H1 (cell line): ENCODE data around the gene CLDN2. TPM values are rescaled to one million over a fixed set of nuclear protein-coding genes. Genes with fewer than 3 reads are reported as not detected.

Source experiments
- CTCF ChIA-PET: fragments of 300-600 bp; sonication (Branson Sonifier 250); formaldehyde crosslinking; loops from one replicate; lab custom pipeline; 2021; ENCODE audit not compliant: partially characterized antibody; lab: Charles Lee
- POLR2A ChIA-PET: fragments of 300-600 bp; sonication (Branson Sonifier 250); formaldehyde crosslinking; loops from one replicate; lab custom pipeline; 2021; ENCODE audit warnings: inconsistent platforms; ENCODE audit not compliant: partially characterized antibody; lab: Charles Lee
- DNase-seq, 2 experiments: peaks; one replicate each; pipeline versions ENCODE4 v3.0.0 to v3.0.0-alpha.2; 2010 to 2022; ENCODE audit warnings: low spot score in 2 of 2, low read depth in 1 of 2, mixed read lengths in 1 of 2
- FAIRE-seq: peaks from 2 replicates; lab custom pipeline; 2011; peaks lifted over from hg19 to GRCh38; lab: Jason Lieb, UNC
- H2AFZ ChIP-seq: 2 replicates; pipeline ENCODE4 v1.8.1; 2012; ENCODE audit warnings: low read length, inconsistent platforms
- H2AK5ac ChIP-seq: 2 replicates; pipeline ENCODE4 v1.6.1; 2013; ENCODE audit warnings: low read depth, low read length
- H2BK120ac ChIP-seq: replicated peaks from 2 replicates; pipeline ENCODE3; 2013; ENCODE audit warnings: low read depth, low read length, inconsistent platforms
- H2BK12ac ChIP-seq: 2 replicates; pipeline ENCODE4 v1.6.1; 2013; ENCODE audit warnings: low read depth, low read length
- H2BK15ac ChIP-seq: 2 replicates; pipeline ENCODE4 v1.6.1; 2013; ENCODE audit warnings: low read length
- H2BK20ac ChIP-seq: 2 replicates; pipeline ENCODE4 v1.6.1; 2013; ENCODE audit warnings: low read length
- H2BK5ac ChIP-seq: 2 replicates; pipeline ENCODE4 v1.6.1; 2013; ENCODE audit warnings: low read depth, low read length
- H3K14ac ChIP-seq: 2 replicates; pipeline ENCODE4 v1.6.1; 2013; ENCODE audit warnings: inconsistent platforms; ENCODE audit not compliant: insufficient read length
- H3K18ac ChIP-seq: 2 replicates; pipeline ENCODE4 v1.6.1; 2013; ENCODE audit warnings: low read length; ENCODE audit errors: extremely low read depth
- H3K23ac ChIP-seq: 2 replicates; pipeline ENCODE4 v1.6.1; 2013; ENCODE audit warnings: inconsistent platforms; ENCODE audit not compliant: insufficient read length
- H3K23me2 ChIP-seq: 2 replicates; pipeline ENCODE4 v1.6.1; 2013; ENCODE audit warnings: low read depth, low read length
- H3K27ac ChIP-seq: 2 replicates; pipeline ENCODE4 v1.6.1; 2011; ENCODE audit warnings: low read depth, low read length, inconsistent platforms
- H3K27me3 ChIP-seq, 4 experiments: replicated peaks in 1 of 4; 1 replicate in 1 of 4; 2 replicates in 3 of 4; pipeline versions ENCODE4 v1.6.1 to v1.8.1; 2011 to 2013; ENCODE audit warnings: low read length in 3 of 4, mild to moderate bottlenecking in 3 of 4, inconsistent platforms in 2 of 4, mixed read lengths in 2 of 4, moderate library complexity in 1 of 4; ENCODE audit not compliant: control insufficient read depth in 3 of 4, insufficient read depth in 3 of 4; ENCODE audit errors: extremely low read depth in 1 of 4
- H3K36me3 ChIP-seq, 4 experiments: 2 replicates each; pipeline versions ENCODE4 v1.6.1 to v1.8.1; 2011 to 2013; ENCODE audit warnings: mild to moderate bottlenecking in 4 of 4, low read length in 3 of 4, moderate library complexity in 2 of 4, control low read depth in 1 of 4, inconsistent platforms in 1 of 4; ENCODE audit not compliant: insufficient read depth in 4 of 4, control insufficient read depth in 2 of 4
- H3K4ac ChIP-seq: replicated peaks from 2 replicates; pipeline ENCODE3; 2013; ENCODE audit warnings: low read length, low read depth, mixed read lengths, inconsistent platforms; ENCODE audit not compliant: insufficient read length
- H3K4me1 ChIP-seq, 4 experiments: replicated peaks in 1 of 4; 1 replicate in 1 of 4; 2 replicates in 3 of 4; pipeline versions ENCODE4 v1.6.1 to v1.8.1; 2011 to 2013; ENCODE audit warnings: low read length in 3 of 4, inconsistent platforms in 2 of 4, mixed read lengths in 1 of 4; ENCODE audit not compliant: insufficient read depth in 4 of 4, control insufficient read depth in 3 of 4
- H3K4me2 ChIP-seq, 2 experiments: 2 replicates each; pipeline versions ENCODE4 v1.6.1 to v1.8.1; 2011 to 2013; ENCODE audit warnings: low read depth in 2 of 2, low read length in 2 of 2, control low read depth in 1 of 2, inconsistent platforms in 1 of 2, mild to moderate bottlenecking in 1 of 2; ENCODE audit not compliant: insufficient read depth in 1 of 2
- H3K4me3 ChIP-seq, 4 experiments: fragments of 200-600, 300-600 bp in 1 of 4; sonication (generic), shearing (Covaris generic), sonication (Bioruptor Twin) in 1 of 4; 2 replicates each; pipeline versions ENCODE4 v1.5.1 to v1.8.1; 2011 to 2016; ENCODE audit warnings: low read length in 4 of 4, low read depth in 3 of 4, control low read depth in 2 of 4, inconsistent platforms in 2 of 4, mild to moderate bottlenecking in 2 of 4, mixed read lengths in 1 of 4, moderate library complexity in 1 of 4; ENCODE audit not compliant: insufficient read depth in 2 of 4; ENCODE audit errors: extremely low read depth in 1 of 4
- H3K56ac ChIP-seq: replicated peaks from 2 replicates; pipeline ENCODE3; 2013; ENCODE audit warnings: low read depth, mild to moderate bottlenecking, mixed read lengths, low read length, inconsistent platforms; ENCODE audit not compliant: insufficient read length
- H3K79me1 ChIP-seq: 2 replicates; pipeline ENCODE4 v1.6.1; 2013; ENCODE audit warnings: low read depth, low read length, control low read depth
- H3K79me2 ChIP-seq, 2 experiments: 2 replicates each; pipeline versions ENCODE4 v1.6.1 to v1.8.1; 2012 to 2013; ENCODE audit warnings: low read length in 2 of 2, mild to moderate bottlenecking in 2 of 2, inconsistent platforms in 1 of 2; ENCODE audit not compliant: insufficient read depth in 2 of 2, control insufficient read depth in 1 of 2
- H3K9ac ChIP-seq, 4 experiments: replicated peaks in 1 of 4; 1 replicate in 1 of 4; 2 replicates in 3 of 4; pipeline versions ENCODE4 v1.6.1 to v1.8.1; 2011 to 2013; ENCODE audit warnings: low read depth in 3 of 4, low read length in 3 of 4, control low read depth in 2 of 4, mild to moderate bottlenecking in 2 of 4, moderate library complexity in 2 of 4, inconsistent platforms in 1 of 4; ENCODE audit errors: extremely low read depth in 1 of 4
- H3K9me3 ChIP-seq, 2 experiments: 2 replicates each; pipeline versions ENCODE4 v1.6.1 to v1.8.1; 2012 to 2013; ENCODE audit warnings: mild to moderate bottlenecking in 2 of 2, moderate library complexity in 2 of 2, control low read depth in 1 of 2, inconsistent platforms in 1 of 2, low read depth in 1 of 2, low read length in 1 of 2, mixed read lengths in 1 of 2; ENCODE audit not compliant: insufficient read depth in 2 of 2
- H4K20me1 ChIP-seq, 2 experiments: replicated peaks in 1 of 2; 2 replicates each; pipeline versions ENCODE3 to v1.8.1; 2011 to 2013; ENCODE audit warnings: inconsistent platforms in 2 of 2, low read length in 2 of 2, mild to moderate bottlenecking in 1 of 2; ENCODE audit not compliant: insufficient read depth in 2 of 2, control insufficient read depth in 1 of 2
- H4K5ac ChIP-seq: 2 replicates; pipeline ENCODE4 v1.6.1; 2013; ENCODE audit warnings: low read length, low read depth, mixed read lengths, inconsistent platforms; ENCODE audit not compliant: insufficient read length
- H4K8ac ChIP-seq: 2 replicates; pipeline ENCODE4 v1.8.0; 2013; ENCODE audit warnings: mild to moderate bottlenecking, moderate library complexity, low read length, inconsistent platforms; ENCODE audit not compliant: insufficient read depth; ENCODE audit errors: extremely low read depth
- H4K91ac ChIP-seq: replicated peaks from 2 replicates; pipeline ENCODE3; 2013; ENCODE audit warnings: low read length, mixed read lengths, inconsistent platforms; ENCODE audit not compliant: insufficient read length
- BACH1 ChIP-seq: IDR thresholded peaks from 2 replicates; pipeline ENCODE4 v1.6.1; 2012; ENCODE audit warnings: low read length, improper control_type of control experiment
- CBX5 ChIP-seq: fragments of 300-800, 300-1000 bp; sonication (generic); IDR thresholded peaks from 2 replicates; pipeline ENCODE4 v1.7.1; 2016; ENCODE audit warnings: antibody characterized with exemption, low read length, low read depth
- CEBPB ChIP-seq: IDR thresholded peaks from 2 replicates; pipeline ENCODE4 v1.6.1; 2012; ENCODE audit warnings: low read depth, low read length
- CHD1 ChIP-seq: IDR thresholded peaks from 2 replicates; pipeline ENCODE4 v1.6.1; 2012; ENCODE audit warnings: low read depth, low read length, improper control_type of control experiment
- CTBP2 ChIP-seq: IDR thresholded peaks from 2 replicates; pipeline ENCODE4 v1.7.0; 2011; ENCODE audit warnings: borderline replicate concordance, mild to moderate bottlenecking, moderate library complexity, mixed read lengths, low read length; ENCODE audit not compliant: insufficient read depth, insufficient read length
- EZH2 ChIP-seq: fragments of 200-600 bp; sonication (generic); IDR thresholded peaks from 2 replicates; pipeline ENCODE4 v1.7.1; 2012; ENCODE audit warnings: low read depth, mild to moderate bottlenecking, moderate library complexity, low read length, inconsistent platforms; ENCODE audit not compliant: severe bottlenecking
- GTF2F1 ChIP-seq: IDR thresholded peaks from 2 replicates; pipeline ENCODE4 v1.6.1; 2012; ENCODE audit warnings: low read depth, low read length, improper control_type of control experiment, borderline replicate concordance
- JUN ChIP-seq: IDR thresholded peaks from 2 replicates; pipeline ENCODE4 v1.6.1; 2011; ENCODE audit warnings: low read depth, mild to moderate bottlenecking, improper control_type of control experiment, low read length
- JUND ChIP-seq: IDR thresholded peaks from 2 replicates; pipeline ENCODE4 v1.6.1; 2011; ENCODE audit warnings: mild to moderate bottlenecking, improper control_type of control experiment, low read length
- PHF8 ChIP-seq: fragments of 200-600 bp; sonication (generic); conservative IDR thresholded peaks from 2 replicates; pipeline ENCODE4 v1.7.1; 2012; ENCODE audit warnings: low read depth, mild to moderate bottlenecking, inconsistent platforms, low read length, moderate library complexity
- RNF2 ChIP-seq: fragments of 200-900, 300-1000 bp; sonication (generic); IDR thresholded peaks from 2 replicates; pipeline ENCODE4 v1.7.1; 2016; ENCODE audit warnings: borderline replicate concordance, low read depth, mild to moderate bottlenecking, antibody characterized with exemption, low read length; ENCODE audit not compliant: poor library complexity, severe bottlenecking; ENCODE audit errors: missing control alignments
- SIX5 ChIP-seq: IDR thresholded peaks from 2 replicates; pipeline ENCODE4 v1.6.1; 2011; ENCODE audit warnings: mild to moderate bottlenecking, low read depth, low read length
- SP4 ChIP-seq: IDR thresholded peaks from 2 replicates; pipeline ENCODE4 v1.6.1; 2012; ENCODE audit warnings: low read length, inconsistent platforms
- TAF7 ChIP-seq: optimal IDR thresholded peaks from 2 replicates; pipeline ENCODE3; 2011; ENCODE audit warnings: low read depth, mild to moderate bottlenecking, inconsistent platforms, low read length, moderate library complexity, borderline replicate concordance
- TCF12 ChIP-seq: IDR thresholded peaks from 2 replicates; pipeline ENCODE4 v1.6.1; 2011; ENCODE audit warnings: low read depth, mild to moderate bottlenecking, low read length
- WGBS, 2 experiments: shearing (Covaris generic) in 1 of 2; methylation state at CpG; one replicate each; pipeline versions ENCODE4 v1.1.6 to v1.1.7; 2013 to 2015; ENCODE audit warnings: low lambda C conversion rate in 2 of 2, mixed read lengths in 2 of 2, inconsistent platforms in 1 of 2, low coverage in 1 of 2, missing lambda C conversion rate in 1 of 2; ENCODE audit not compliant: insufficient replicate concordance in 2 of 2, insufficient coverage in 1 of 2, insufficient read length in 1 of 2; ENCODE audit errors: extremely low coverage in 1 of 2, missing lambda C conversion rate in 1 of 2; 5-methylcytosine and 5-hydroxymethylcytosine counted together
- polyA plus RNA-seq, 7 experiments: library from polyadenylated mRNA; depleted of rRNA in 3 of 7; stranded (reverse) in 5 of 7; unstranded in 2 of 7; fragments of >200 nt in 5 of 7; fragments of 200-250 nt in 2 of 7; gene quantifications; 1 replicate in 5 of 7; 2 replicates in 1 of 7; 4 replicates in 1 of 7; pipeline versions ENCODE4 v1.2.1 to v1.2.3, GENCODE V29; 2011 to 2013; ENCODE audit warnings: missing spikeins in 2 of 7, mixed read lengths in 2 of 7
- total RNA-seq: library from RNA; stranded (reverse); fragmentation: NEBNext Ultra II Directional; extraction: Animal tissue kit (Norgen Biotek cat#: 25700); gene quantifications from 2 replicates; pipeline ENCODE4 v1.2.1, GENCODE V29; 2021

Gene CLDN2
- total and polyA plus RNA-seq, 2 of the 8 experiments (the other 6 are each of a cell fraction or from before 2014, with no cell fraction given), result 0.02 TPM; not detected in 1

- Histone ChIP-seq H3K79me2 (no peaks in the 10 kb centered on the region), H4K20me1 (no peaks in the 10 kb centered on the region), H3K14ac (no peak overlapping the region), H2BK5ac (no peak overlapping the region), H4K5ac (no peak overlapping the region), H3K79me1 (no peaks in the 10 kb centered on the region), H3K23me2 (no peaks in the 10 kb centered on the region), H2BK15ac (no peak overlapping the region), H3K4me2 (no peak overlapping the region), H3K9me3 (no peaks in the 10 kb centered on the region), H4K8ac (no peak overlapping the region), H2BK120ac (no peak overlapping the region), H3K9ac (no peak overlapping the region), H3K4me3 (no peak overlapping the region), H4K91ac (no peak overlapping the region), H3K23ac (no peak overlapping the region), H3K18ac (no peak overlapping the region), H3K36me3 (no peaks in the 10 kb centered on the region), H2BK12ac (no peak overlapping the region), H3K4me1 (no peaks in the 10 kb centered on the region), H3K56ac (no peak overlapping the region), H3K27me3 (no peaks in the 10 kb centered on the region), H2AFZ (no peak overlapping the region), H2BK20ac (no peak overlapping the region), H3K4ac (no peak overlapping the region), H3K27ac (no peak overlapping the region), H2AK5ac (no peak overlapping the region)
- FAIRE-seq (no peak), DNase-seq (no peak)
- POLR2A ChIA-PET, result no interaction called here
- 85% methylated on average over 2 of the region's 2 CpGs; no CpG with 5 or more reads in 1 of the 2 experiments for WGBS, 2 experiments
- CTCF ChIA-PET, result interaction anchor here (0.6 to 2.2 kb wide), 8 partner anchors 18 to 76 kb away, joined by 3 to 13 read pairs (median 6); no protein-coding TSS in a partner anchor
- TF ChIP-seq CHD1, result no peak
- TF ChIP-seq GTF2F1, result no peak
- TF ChIP-seq RNF2, result no peak
- TF ChIP-seq CBX5, result no peak
- no peak for TF ChIP-seq JUN
- no peak for TF ChIP-seq TCF12
- no peak for TF ChIP-seq CTBP2
- no peak for TF ChIP-seq SIX5
- TF ChIP-seq BACH1, result no peak
- TF ChIP-seq TAF7, result no peak
- no peak for TF ChIP-seq EZH2
- TF ChIP-seq SP4, result no peak
- no peak for TF ChIP-seq JUND
- TF ChIP-seq CEBPB, result no peak
- TF ChIP-seq PHF8, result no peak
Observed at GRCh38 chrX:106950381-106950780, 30.2 kb downstream of the CLDN2 start.
